Measurements from ENCODE around the gene PTEN.

The PTEN gene

GRCh38 chr10:87974769-87975168 lies 111.3 kb downstream of the PTEN start:
- H3K9me3 Mint-ChIP-seq = peaks cover 2% of the 10 kb centered on the region
- no peaks in the 10 kb centered on the region for H3K4me1 Mint-ChIP-seq
- no peaks in the 10 kb centered on the region for H3K27me3 Mint-ChIP-seq
- CTCF ChIA-PET = no interaction called here
- H3K27ac Mint-ChIP-seq = peak overlapping the region; percentile 17
- H3K4me3 Mint-ChIP-seq = no peak overlapping the region
- no peak for DNase-seq
- H3K36me3 Mint-ChIP-seq = peaks cover 4% of the 10 kb centered on the region

GRCh38 chr10:87976101-87976743 lies 112.8 kb downstream of the PTEN start:
- H3K36me3 Mint-ChIP-seq = peaks cover 4% of the 10 kb centered on the region
- H3K9me3 Mint-ChIP-seq = peaks cover 2% of the 10 kb centered on the region
- CTCF ChIA-PET = no interaction called here
- no peak for DNase-seq
- no peak overlapping the region for H3K4me3 Mint-ChIP-seq
- no peak overlapping the region for H3K27ac Mint-ChIP-seq
- no peaks in the 10 kb centered on the region for H3K4me1 Mint-ChIP-seq
- no peaks in the 10 kb centered on the region for H3K27me3 Mint-ChIP-seq

GRCh38 chr10:87978166-87978565 lies 114.7 kb downstream of the PTEN start:
- no peaks in the 10 kb centered on the region for H3K36me3 Mint-ChIP-seq
- CTCF ChIA-PET = no interaction called here
- peaks cover 3% of the 10 kb centered on the region for H3K27me3 Mint-ChIP-seq
- no peak overlapping the region for H3K4me3 Mint-ChIP-seq
- H3K4me1 Mint-ChIP-seq = no peaks in the 10 kb centered on the region
- no peak overlapping the region for H3K27ac Mint-ChIP-seq
- no peak for DNase-seq
- H3K9me3 Mint-ChIP-seq = no peaks in the 10 kb centered on the region

GRCh38 chr10:87979847-87980246 lies 116.4 kb downstream of the PTEN start:
- no peak for DNase-seq
- H3K9me3 Mint-ChIP-seq = no peaks in the 10 kb centered on the region
- peaks cover 3% of the 10 kb centered on the region for H3K27me3 Mint-ChIP-seq
- H3K27ac Mint-ChIP-seq = no peak overlapping the region
- H3K36me3 Mint-ChIP-seq = no peaks in the 10 kb centered on the region
- H3K4me1 Mint-ChIP-seq = no peaks in the 10 kb centered on the region
- no peak overlapping the region for H3K4me3 Mint-ChIP-seq
- CTCF ChIA-PET = no interaction called here

- Mint-ChIP-seq H3K27ac (no peak overlapping the region), H3K4me1 (no peaks in the 10 kb centered on the region), H3K4me3 (no peak overlapping the region), H3K36me3 (no peaks in the 10 kb centered on the region), H3K9me3 (no peaks in the 10 kb centered on the region), H3K27me3 (peaks cover 3% of the 10 kb centered on the region)
- CTCF ChIA-PET = no interaction called here
- DNase-seq = no peak
Measured at GRCh38 chr10:87983716-87984115, 120.3 kb downstream of the PTEN start.

GRCh38 chr10:87987206-87987605 lies 123.8 kb downstream of the PTEN start:
- no peaks in the 10 kb centered on the region for H3K36me3 Mint-ChIP-seq
- no peak overlapping the region for H3K27ac Mint-ChIP-seq
- CTCF ChIA-PET = no interaction called here
- H3K9me3 Mint-ChIP-seq = no peaks in the 10 kb centered on the region
- peaks cover under 1% of the 10 kb centered on the region for H3K27me3 Mint-ChIP-seq
- no peak overlapping the region for H3K4me3 Mint-ChIP-seq
- H3K4me1 Mint-ChIP-seq = no peaks in the 10 kb centered on the region
- no peak for DNase-seq

- no peaks in the 10 kb centered on the region for H3K27me3 Mint-ChIP-seq
- no peaks in the 10 kb centered on the region for H3K9me3 Mint-ChIP-seq
- no peak overlapping the region for H3K27ac Mint-ChIP-seq
- no peak for DNase-seq
- no peak overlapping the region for H3K4me3 Mint-ChIP-seq
- H3K36me3 Mint-ChIP-seq = no peaks in the 10 kb centered on the region
- CTCF ChIA-PET = no interaction called here
- H3K4me1 Mint-ChIP-seq = peaks cover 6% of the 10 kb centered on the region
Measured at GRCh38 chr10:87991946-87992345, 128.5 kb downstream of the PTEN start.

GRCh38 chr10:88004451-88004850 lies 141.0 kb downstream of the PTEN start:
- Mint-ChIP-seq H3K9me3 (no peaks in the 10 kb centered on the region), H3K27me3 (no peaks in the 10 kb centered on the region), H3K4me3 (no peak overlapping the region), H3K27ac (no peak overlapping the region), H3K4me1 (no peaks in the 10 kb centered on the region), H3K36me3 (no peaks in the 10 kb centered on the region)
- no peak for DNase-seq
- CTCF ChIA-PET = no interaction called here

GRCh38 chr10:88006261-88006660 lies 142.8 kb downstream of the PTEN start:
- Mint-ChIP-seq H3K4me1 (no peaks in the 10 kb centered on the region), H3K27me3 (no peaks in the 10 kb centered on the region), H3K36me3 (no peaks in the 10 kb centered on the region), H3K4me3 (no peak overlapping the region), H3K27ac (no peak overlapping the region), H3K9me3 (peaks cover 3% of the 10 kb centered on the region)
- DNase-seq = no peak
- CTCF ChIA-PET = no interaction called here

- CTCF ChIA-PET = interaction anchor here (0.6 kb wide), 1 partner anchor 218 kb away, joined by 3 read pairs; no protein-coding TSS in a partner anchor
- peaks cover 3% of the 10 kb centered on the region for H3K9me3 Mint-ChIP-seq
- no peaks in the 10 kb centered on the region for H3K4me1 Mint-ChIP-seq
- H3K27me3 Mint-ChIP-seq = no peaks in the 10 kb centered on the region
- no peak for DNase-seq
- no peaks in the 10 kb centered on the region for H3K36me3 Mint-ChIP-seq
- H3K27ac Mint-ChIP-seq = no peak overlapping the region
- H3K4me3 Mint-ChIP-seq = no peak overlapping the region
Measured at GRCh38 chr10:88008866-88009470, 145.5 kb downstream of the PTEN start.

GRCh38 chr10:88012641-88013040 lies 149.2 kb downstream of the PTEN start:
- H3K36me3 Mint-ChIP-seq = no peaks in the 10 kb centered on the region

GRCh38 chr10:88017781-88018180 lies 154.4 kb downstream of the PTEN start:
- no peaks in the 10 kb centered on the region for H3K9me3 Mint-ChIP-seq
- no peak for DNase-seq

More at GRCh38 chr10:88012641-88013040, 149.2 kb downstream of the PTEN start:
- H3K9me3 Mint-ChIP-seq = peaks cover 3% of the 10 kb centered on the region
- H3K27ac Mint-ChIP-seq = no peak overlapping the region
- no peak overlapping the region for H3K4me3 Mint-ChIP-seq
- DNase-seq = no peak
- CTCF ChIA-PET = no interaction called here
- no peaks in the 10 kb centered on the region for H3K4me1 Mint-ChIP-seq
- H3K27me3 Mint-ChIP-seq = no peaks in the 10 kb centered on the region

GRCh38 chr10:88019753-88020152 lies 156.3 kb downstream of the PTEN start:
- Mint-ChIP-seq H3K27me3 (no peaks in the 10 kb centered on the region), H3K4me1 (no peaks in the 10 kb centered on the region), H3K9me3 (peaks cover 3% of the 10 kb centered on the region), H3K27ac (no peak overlapping the region), H3K36me3 (no peaks in the 10 kb centered on the region), H3K4me3 (no peak overlapping the region)
- DNase-seq = no peak
- CTCF ChIA-PET = no interaction called here

More at GRCh38 chr10:88017781-88018180, 154.4 kb downstream of the PTEN start:
- no peaks in the 10 kb centered on the region for H3K36me3 Mint-ChIP-seq
- CTCF ChIA-PET = no interaction called here
- no peaks in the 10 kb centered on the region for H3K4me1 Mint-ChIP-seq
- no peak overlapping the region for H3K27ac Mint-ChIP-seq
- H3K4me3 Mint-ChIP-seq = no peak overlapping the region
- no peaks in the 10 kb centered on the region for H3K27me3 Mint-ChIP-seq

All from activated naive CD4-positive, alpha-beta T cell treated with anti-CD3 and anti-CD28 coated beads, Interleukin-2, amount 10 ng/mL, durations not matched to agents 7 days and 5 days (primary cell).